Activated CD4-positive, alpha-beta T cell treated with anti-CD3 and anti-CD28 coated beads, Interleukin-10, Interleukin-2, amounts not matched to agents 100 ng/mL and 50 ng/mL, durations not matched to agents 16 hours and 8 hours (primary cell): ENCODE data around the gene S100A4.
A peak's percentile ranks its signal among the peaks of the same experiment; 100 is the strongest.

Source experiments
- DNase-seq: peaks from one replicate; pipeline ENCODE4 v3.0.0-alpha.2; 2020

Gene S100A4

DNA sequence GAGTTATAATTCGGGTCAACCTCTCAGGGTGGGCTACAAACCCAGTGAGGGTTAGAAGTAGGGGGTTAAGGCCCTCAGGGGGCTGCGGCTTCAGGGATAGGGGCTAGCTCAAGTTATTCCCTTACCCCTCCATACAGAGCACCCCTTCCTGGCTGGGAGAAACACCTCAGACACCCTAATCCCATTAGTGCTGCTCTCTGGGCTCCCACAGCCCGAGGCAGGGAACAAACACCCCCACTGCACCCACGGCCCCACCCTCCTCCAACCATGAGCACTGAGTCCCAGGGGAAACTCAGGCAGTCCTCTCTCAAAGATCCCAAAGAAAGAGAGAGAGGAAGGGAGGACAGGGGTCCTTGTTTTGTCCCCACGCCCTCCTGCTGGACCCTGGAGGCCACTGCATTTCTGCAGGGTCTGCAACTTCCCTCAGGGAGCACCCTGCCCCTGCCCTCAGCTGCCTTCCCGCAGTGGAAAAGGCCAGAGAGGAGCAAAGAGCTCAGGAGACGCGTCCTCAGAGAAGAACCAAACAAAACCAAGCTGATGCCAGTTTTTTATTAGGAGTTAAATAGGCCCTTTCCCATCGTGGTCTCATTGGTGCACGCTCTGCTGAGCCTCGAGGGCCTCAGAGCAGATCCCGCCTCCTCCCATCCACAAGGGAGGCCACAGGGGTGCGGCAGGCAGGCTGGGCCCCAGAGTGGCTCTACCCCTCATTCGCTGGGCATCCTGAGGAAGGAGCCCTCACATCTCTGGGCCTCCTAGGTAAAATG is 1.4 kb upstream of the S100A4 start:
- no peak for DNase-seq

DNA sequence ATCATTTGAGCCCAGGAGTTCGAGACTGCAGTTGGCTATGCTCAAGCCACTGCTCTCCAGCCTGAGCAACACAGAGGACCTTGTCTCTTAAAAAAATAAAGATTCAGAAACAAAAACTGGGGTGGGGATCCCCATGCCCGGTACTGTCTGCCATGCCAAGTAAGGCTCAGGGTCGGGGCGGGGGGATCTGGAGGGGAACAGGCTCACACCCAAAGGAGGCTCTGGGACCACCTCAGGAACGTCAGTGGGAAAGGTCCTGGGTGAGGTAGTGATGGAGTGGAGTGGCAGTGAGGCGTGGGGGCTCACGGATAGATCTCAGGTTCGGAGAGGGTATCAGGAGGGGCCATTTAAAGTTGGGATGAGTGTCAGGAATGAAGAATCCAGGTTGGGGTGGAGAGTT is 765 bp upstream of the S100A4 start:
- DNase-seq = no peak

- no peak for DNase-seq
These were observed 1.0 kb downstream of the S100A4 start for GRCh38 chr1:153544453-153545066.

DNA sequence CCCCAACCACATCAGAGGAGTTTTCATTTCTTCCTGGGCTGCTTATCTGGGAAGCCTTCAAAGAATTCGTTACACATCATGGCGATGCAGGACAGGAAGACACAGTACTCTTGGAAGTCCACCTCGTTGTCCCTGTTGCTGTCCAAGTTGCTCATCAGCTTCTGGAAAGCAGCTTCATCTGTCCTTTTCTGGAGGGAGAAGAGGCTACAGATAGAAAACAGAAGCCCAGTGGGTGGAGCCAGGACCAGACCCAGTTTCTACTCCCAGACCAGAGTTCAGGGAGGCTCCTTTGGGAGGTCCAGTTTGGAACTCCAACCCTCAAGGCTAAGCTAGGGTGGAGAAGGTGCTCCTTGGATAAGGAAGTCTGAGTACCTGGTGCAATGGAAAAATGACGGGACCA is 1.9 kb downstream of the S100A4 start:
- no peak for DNase-seq

- DNase-seq = no peak
These were observed 2.5 kb downstream of the S100A4 start for GRCh38 chr1:153542956-153543711.

GRCh38 chr1:153541641-153542590 is 3.7 kb downstream of the S100A4 start:
- no peak for DNase-seq

GRCh38 chr1:153540394-153541361 is 4.9 kb downstream of the S100A4 start, which contains the start of gene S100A5:
Gene S100A5 (minus strand): TSS chr1:153540934. CDS start chr1:153540191, 743 bp downstream.
- DNase-seq = peak; percentile 86

GRCh38 chr1:153539395-153540093 is 6.1 kb downstream of the S100A4 start:
- no peak for DNase-seq

DNA sequence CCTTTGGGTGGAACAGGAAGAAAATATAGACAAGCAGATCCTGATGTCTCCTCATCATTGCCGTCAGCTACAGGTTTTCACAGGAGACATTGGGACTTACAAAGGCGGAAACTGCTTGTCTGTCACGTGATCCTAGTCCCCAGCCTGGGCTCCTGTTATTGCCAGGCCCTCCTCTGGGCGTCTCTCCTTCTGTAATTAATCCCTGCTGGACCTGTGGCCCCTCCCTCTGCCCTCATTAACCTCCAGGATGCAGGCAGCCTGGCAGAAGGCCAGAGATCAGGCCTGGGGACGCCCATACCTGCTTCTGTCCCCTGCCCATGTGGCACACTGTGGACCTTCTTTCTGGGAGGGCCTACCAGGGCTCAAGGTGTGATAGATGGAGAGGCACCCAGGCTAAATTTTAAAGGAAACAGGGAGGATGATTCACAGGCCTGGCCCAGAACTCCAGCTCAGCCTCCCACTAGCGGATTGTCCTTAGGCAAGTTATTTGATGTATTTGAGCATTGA is 7.2 kb downstream of the S100A4 start:
- DNase-seq = no peak

GRCh38 chr1:153537376-153537730 is 8.3 kb downstream of the S100A4 start:
- DNase-seq = no peak

DNA sequence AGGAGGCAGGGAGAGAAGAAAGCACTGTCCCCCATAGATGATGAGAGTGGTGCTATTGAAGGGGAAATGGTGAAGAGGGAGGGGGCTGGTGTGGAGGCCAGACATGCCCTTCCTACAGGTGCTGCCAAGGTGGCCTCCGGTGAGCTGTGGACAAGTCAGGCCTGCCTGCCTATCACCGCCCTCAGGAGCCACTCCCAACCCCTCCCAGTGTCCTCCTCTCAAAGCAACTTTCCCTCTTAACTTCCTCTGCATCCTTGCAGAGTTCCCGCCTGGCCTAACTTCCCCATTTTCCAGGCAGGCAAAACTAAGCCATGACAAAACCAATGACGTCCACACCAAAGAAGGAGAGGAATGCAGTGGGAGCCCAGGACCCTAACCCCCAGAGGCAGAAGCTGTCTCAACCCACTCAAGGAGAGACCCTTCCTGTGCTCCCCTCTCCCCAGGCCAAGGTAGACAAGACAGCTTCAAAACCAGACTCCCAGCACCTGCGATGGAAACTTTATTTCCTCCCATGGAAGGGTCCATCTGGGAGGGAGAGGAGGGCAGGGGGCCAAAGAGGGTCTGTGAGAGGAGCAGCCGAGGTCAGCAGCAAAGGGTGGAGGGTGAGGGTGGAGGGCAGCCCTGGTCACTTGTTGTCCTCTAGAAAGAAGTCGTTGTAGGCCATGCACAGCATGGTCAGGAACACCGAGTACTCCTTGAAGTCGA is 8.8 kb downstream of the S100A4 start:
- no peak for DNase-seq

DNA sequence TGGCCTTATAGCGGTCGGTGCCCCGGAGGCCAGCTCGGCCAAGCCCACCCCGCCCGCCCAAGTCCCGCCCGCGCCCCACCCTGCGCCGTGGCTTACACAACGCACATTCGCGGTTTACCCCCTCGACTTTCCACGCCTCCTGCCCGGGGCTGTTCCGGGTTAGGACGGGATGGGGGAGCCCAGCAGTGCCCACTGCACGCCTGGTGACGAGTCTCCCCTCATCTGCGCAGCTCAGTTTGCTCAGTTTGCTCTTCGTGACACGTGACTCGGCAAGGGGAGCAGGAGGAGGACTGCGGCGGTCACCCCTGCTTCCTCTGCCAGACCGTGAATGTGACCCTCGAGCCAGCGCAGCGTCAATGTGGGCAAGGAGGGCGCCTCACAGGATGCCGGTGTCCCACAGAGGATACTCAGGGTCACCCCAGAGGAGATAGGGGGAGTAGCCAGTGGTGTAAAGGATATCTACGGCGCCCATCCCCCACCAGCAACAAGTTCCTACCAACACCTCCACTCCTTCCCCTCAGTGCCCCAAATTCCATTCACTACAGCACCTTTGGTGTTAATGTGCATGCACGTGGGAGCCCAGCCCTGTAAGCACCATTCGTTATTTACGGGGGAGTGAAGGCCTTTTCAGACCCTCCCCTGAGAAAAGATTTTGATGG is 9.5 kb downstream of the S100A4 start:
- peak; percentile 90 for DNase-seq

DNA sequence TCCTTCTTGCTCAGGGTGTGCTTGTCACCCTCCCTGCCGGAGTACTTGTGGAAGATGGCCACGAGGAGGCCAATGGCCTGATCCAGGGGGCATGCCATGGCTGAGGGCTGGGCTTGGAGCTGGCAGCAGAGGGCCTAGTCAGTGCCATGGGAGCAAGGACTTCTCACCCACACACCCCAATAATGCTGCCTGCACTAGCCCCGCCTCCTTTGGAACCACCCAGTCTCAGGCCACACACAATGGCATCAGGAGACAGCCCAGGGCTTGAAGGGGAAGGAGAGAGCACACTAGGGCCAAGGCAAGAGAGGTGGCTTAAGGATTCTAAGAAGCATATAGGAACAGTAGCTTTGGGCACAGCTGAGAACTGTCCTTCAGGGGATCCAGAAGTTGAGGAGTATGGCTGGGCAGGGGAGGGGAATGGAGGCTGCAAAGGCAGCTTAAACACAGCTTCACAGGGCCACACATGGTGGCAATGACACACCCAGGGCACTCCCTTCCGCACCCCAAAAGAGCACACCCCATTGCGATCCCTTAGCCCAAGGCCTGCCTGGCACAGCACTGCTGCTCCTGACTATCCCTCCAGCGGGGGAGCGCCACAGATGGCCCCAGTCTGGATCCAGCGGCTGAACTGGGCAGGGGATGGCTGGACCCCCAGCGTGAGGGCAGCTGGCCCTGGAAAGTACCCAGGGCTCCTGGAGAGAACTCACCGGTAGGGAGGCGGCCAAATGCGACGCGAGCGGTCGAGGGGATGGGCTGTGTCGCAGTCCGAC is 10.2 kb downstream of the S100A4 start, which contains the start of gene S100A6:
Gene S100A6 (minus strand): TSS at position 750 of the 770 bp plus-strand sequence. CDS start 652 bp downstream, at position 98.
- peak; percentile 74 for DNase-seq

DNA sequence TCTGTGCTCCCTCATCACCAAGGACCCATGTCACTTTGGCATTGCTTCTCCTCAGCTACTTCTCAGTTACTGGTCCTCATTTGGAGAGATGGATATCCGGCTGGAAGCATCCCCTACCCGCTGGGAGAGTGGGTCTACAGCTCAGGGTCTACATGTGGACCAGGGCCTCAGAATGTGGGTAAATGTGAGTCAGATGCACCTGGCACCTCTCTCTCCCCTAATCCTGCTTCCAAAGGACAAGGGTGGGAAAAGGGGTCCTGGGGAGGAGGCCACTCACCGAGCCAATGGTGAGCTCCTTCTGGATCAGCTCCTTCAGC is 10.7 kb downstream of the S100A4 start:
- DNase-seq = no peak

DNA sequence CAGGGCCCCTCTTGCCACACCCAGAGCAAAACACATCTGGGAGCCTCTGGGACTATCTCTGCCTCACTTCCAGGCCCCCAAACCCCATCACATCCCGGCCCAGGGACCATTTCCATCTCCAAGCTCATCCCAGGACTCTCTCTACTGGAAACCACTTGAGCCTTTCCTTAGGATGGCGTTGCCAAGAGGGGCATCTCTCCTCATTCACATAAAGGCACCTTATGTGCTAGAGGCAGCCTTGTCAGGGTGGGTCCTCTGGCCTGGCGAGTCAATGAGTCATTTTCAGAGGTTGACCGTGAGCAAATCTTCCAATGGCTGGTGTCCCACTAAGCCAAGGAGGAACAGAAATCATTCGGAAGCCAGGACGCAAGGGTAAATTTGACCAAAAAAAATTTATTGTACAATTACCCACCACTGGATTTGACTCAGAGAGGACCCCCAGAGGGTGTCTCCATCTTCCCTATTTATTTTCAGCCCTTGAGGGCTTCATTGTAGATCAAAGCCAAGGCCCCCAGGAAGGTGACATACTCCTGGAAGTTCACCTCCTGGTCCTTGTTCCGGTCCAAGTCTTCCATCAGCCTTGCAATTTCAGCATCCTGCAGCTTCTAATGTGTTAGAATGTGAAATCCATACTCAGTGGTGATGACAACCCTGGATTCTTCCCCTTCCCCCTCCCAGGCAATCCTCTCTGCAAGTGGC is 11.2 kb downstream of the S100A4 start:
- DNase-seq = no peak

DNA sequence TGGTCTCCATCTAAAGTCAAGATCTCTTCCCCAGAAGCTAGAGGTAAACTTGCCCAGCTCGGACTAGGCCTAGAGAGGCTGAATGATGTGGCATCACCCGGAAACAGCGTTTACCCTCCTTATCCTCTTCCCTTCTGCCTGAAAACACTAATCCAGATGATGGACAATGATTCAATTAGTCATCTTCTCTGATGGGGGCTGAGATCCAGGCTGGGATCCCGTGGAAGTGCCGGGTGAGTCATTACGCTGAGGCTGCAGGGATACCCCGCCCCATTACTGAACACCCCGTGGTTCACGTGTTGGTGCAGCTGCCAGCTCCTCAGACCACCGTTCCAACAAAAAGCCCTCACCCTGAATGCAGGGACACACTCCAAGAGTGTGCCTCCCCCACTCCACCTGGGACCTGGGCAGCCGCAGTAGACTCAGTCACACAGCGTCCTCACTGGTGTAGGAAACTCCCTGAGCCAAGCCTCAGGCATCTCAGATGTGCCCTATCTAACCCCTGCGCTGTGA is 11.9 kb downstream of the S100A4 start:
- peak; percentile 46 for DNase-seq

DNA sequence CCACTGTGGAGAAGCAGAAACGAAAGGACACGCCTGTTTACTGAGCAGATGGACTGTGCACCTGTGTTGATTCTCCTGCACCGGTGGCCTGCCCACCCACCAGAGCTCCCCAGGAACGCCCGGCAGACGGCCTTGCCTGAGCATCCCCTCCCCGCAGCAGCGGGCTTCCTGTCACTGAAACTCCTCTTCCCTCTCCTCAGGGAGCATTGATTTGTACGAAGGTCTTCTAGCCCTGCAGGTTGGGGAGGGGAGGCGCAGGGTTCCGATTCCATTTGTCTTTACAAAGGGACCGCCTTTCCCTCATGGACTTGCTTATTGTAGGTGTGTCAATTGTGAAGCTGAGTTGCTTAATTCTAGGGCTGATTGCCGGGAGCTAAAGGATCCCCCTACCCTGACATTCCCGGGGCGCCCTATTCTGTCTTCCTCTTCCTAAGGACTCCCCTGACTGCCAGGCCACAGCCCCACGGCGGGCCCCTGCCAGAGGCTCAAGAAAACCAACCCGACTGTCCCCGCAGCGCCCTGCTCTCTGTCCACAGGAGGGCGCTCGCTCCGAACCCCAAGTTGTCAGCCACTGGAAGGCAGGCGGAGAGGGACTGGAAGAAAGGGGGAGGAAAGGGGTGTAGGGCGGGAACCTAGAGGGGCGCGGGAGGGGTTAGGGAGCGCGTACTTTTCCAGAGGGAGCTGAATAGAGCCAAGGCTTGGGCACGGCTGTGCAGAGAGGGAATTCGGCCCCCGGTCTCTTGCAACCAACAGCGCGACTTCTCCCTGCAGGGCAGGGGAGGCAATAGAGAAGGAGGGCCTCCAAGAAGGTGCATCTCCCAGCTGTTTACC is 12.6 kb downstream of the S100A4 start:
- DNase-seq = peak; percentile 90
